CD4-positive, alpha-beta T cell (primary cell): Measurements from ENCODE around the gene VWA1. TPM values are rescaled to one million over a fixed set of nuclear protein-coding genes. Genes with fewer than 3 reads are reported as not detected.

Experiments
- ATAC-seq: fragments of 200-7000 bp; cut with Tn5 transposase; one replicate; pipeline ENCODE4 v1.10.0; 2022; ENCODE audit warnings: mild to moderate bottlenecking; ENCODE audit not compliant: poor library complexity
- CTCF ChIA-PET: fragments of 350-600 bp; sonication (Branson Sonifier 250); formaldehyde crosslinking; loops from one replicate; lab custom pipeline; 2021; ENCODE audit warnings: antibody characterized with exemption, inconsistent platforms; lab: Charles Lee
- POLR2A ChIA-PET: fragments of 350-600 bp; sonication (Branson Sonifier 250); formaldehyde crosslinking; loops from one replicate; lab custom pipeline; 2021; ENCODE audit warnings: antibody characterized with exemption, inconsistent platforms; lab: Charles Lee
- DNase-seq, 14 experiments: peaks; one replicate each; pipeline ENCODE4 v3.0.0-alpha.2; 2013 to 2020; ENCODE audit warnings: mixed read lengths in 2 of 14
- H3K27ac ChIP-seq, 2 donors: one replicate each; pipeline versions ENCODE4 v1.5.1 to v1.7.0; 2013; ENCODE audit warnings: low read length in 2 of 2, low read depth in 1 of 2, mild to moderate bottlenecking in 1 of 2
- H3K27me3 ChIP-seq, 2 experiments: 1 replicate in 1 of 2; 2 replicates in 1 of 2; pipeline versions ENCODE4 v1.6.1 to v1.7.0; 2013; ENCODE audit warnings: low read length in 2 of 2, control low read depth in 1 of 2, mild to moderate bottlenecking in 1 of 2, moderate library complexity in 1 of 2; ENCODE audit not compliant: insufficient read depth in 2 of 2, control insufficient read depth in 1 of 2
- H3K36me3 ChIP-seq: one replicate; pipeline ENCODE4 v1.6.1; 2013; ENCODE audit warnings: low read length, control low read depth; ENCODE audit not compliant: insufficient read depth
- H3K4me1 ChIP-seq: one replicate; pipeline ENCODE4 v1.6.1; 2013; ENCODE audit warnings: low read length, control low read depth; ENCODE audit not compliant: insufficient read depth
- H3K4me3 ChIP-seq: one replicate; pipeline ENCODE4 v1.5.1; 2013; ENCODE audit warnings: mild to moderate bottlenecking, low read length, moderate library complexity
- H3K9me3 ChIP-seq, 2 experiments: 1 replicate in 1 of 2; 2 replicates in 1 of 2; pipeline versions ENCODE4 v1.6.1 to v1.7.0; 2013; ENCODE audit warnings: low read length in 2 of 2, mild to moderate bottlenecking in 2 of 2, control low read depth in 1 of 2, moderate library complexity in 1 of 2; ENCODE audit not compliant: control insufficient read depth in 1 of 2, insufficient read depth in 1 of 2
- H3K27ac Mint-ChIP-seq: one replicate; pipeline ENCODE4 v1.8.0; 2020; ENCODE audit warnings: mixed read lengths
- H3K27me3 Mint-ChIP-seq: one replicate; pipeline ENCODE4 v1.8.0; 2021; ENCODE audit warnings: mixed read lengths
- H3K36me3 Mint-ChIP-seq: one replicate; pipeline ENCODE4 v1.8.0; 2021; ENCODE audit warnings: low read depth, mixed read lengths
- H3K4me1 Mint-ChIP-seq: one replicate; pipeline ENCODE4 v1.8.0; 2021; ENCODE audit warnings: low read depth, mixed read lengths
- H3K4me3 Mint-ChIP-seq: one replicate; pipeline ENCODE4 v1.8.0; 2020; ENCODE audit warnings: mild to moderate bottlenecking, mixed read lengths
- H3K9me3 Mint-ChIP-seq: one replicate; pipeline ENCODE4 v1.8.0; 2020; ENCODE audit warnings: mixed read lengths
- CTCF ChIP-seq: fragments of 200-600 bp; IDR thresholded peaks from one replicate; pipeline ENCODE4 v1.8.0; 2022; ENCODE audit warnings: antibody characterized with exemption, mild to moderate bottlenecking
- intact Hi-C, 2 experiments: fragments of 100-400 bp; cut with DNase I in 1 of 2; cut with micrococcal nuclease in 1 of 2; formaldehyde crosslinking; loops; one replicate each; pipeline versions ENCODE4 v1.15.1 to v1.9.0; 2023 to 2025; cut with DNase I, micrococcal nuclease
- total RNA-seq, 174 experiments: library from RNA in 2 of 174; stranded (reverse) in 2 of 174; gene quantifications; one replicate each; pipeline ENCODE4 v1.2.3 and lab custom pipeline; 2021 to 2026

Gene VWA1
- total RNA-seq, 2 experiments from 2014 or later = not detected

GRCh38 chr1:1425753-1426495 lies 9.6 kb upstream of the VWA1 start:
- peaks cover 32 to 35% of the 10 kb centered on the region in 2 experiments for H3K27me3 ChIP-seq
- H3K4me1 Mint-ChIP-seq = no peaks in the 10 kb centered on the region
- ATAC-seq = no peak

GRCh38 chr1:1426496-1427105 lies 8.9 kb upstream of the VWA1 start:
- TF ChIP-seq CTCF = no peak
- Mint-ChIP-seq H3K9me3 (no peaks in the 10 kb centered on the region), H3K4me3 (no peak overlapping the region), H3K36me3 (no peaks in the 10 kb centered on the region), H3K4me1 (no peaks in the 10 kb centered on the region), H3K27me3 (peaks cover 50% of the 10 kb centered on the region), H3K27ac (no peak overlapping the region)
- no peaks in the 10 kb centered on the region for H3K4me1 ChIP-seq
- CTCF ChIA-PET = no interaction called here
- intact Hi-C loops = no loop called here
- H3K9me3 ChIP-seq = no peaks in the 10 kb centered on the region
- no peak overlapping the region for H3K4me3 ChIP-seq
- DNase-seq (peak in 1 of 14 experiments; percentile 25), ATAC-seq (peak; percentile 39)
- H3K36me3 ChIP-seq = no peaks in the 10 kb centered on the region
- POLR2A ChIA-PET = no interaction called here
- H3K27me3 ChIP-seq = peaks cover 29 to 33% of the 10 kb centered on the region in 2 experiments
- no peak overlapping the region for H3K27ac ChIP-seq

More at GRCh38 chr1:1425753-1426495, 9.6 kb upstream of the VWA1 start:
- Histone ChIP-seq H3K4me1 (peaks cover 2% of the 10 kb centered on the region), H3K4me3 (no peak overlapping the region), H3K27ac (no peak overlapping the region), H3K9me3 (peaks cover 0 to 4% of the 10 kb centered on the region in 2 experiments), H3K36me3 (no peaks in the 10 kb centered on the region)
- DNase-seq = peak in 1 of 14 experiments; percentile 23
- Mint-ChIP-seq H3K36me3 (no peaks in the 10 kb centered on the region), H3K27ac (no peak overlapping the region), H3K4me3 (no peak overlapping the region), H3K27me3 (peaks cover 50% of the 10 kb centered on the region), H3K9me3 (no peaks in the 10 kb centered on the region)
- intact Hi-C loops = no loop called here
- CTCF ChIA-PET = no interaction called here
- POLR2A ChIA-PET = no interaction called here
- TF ChIP-seq CTCF = no peak

- Mint-ChIP-seq H3K9me3 (no peaks in the 10 kb centered on the region), H3K4me3 (no peak overlapping the region), H3K36me3 (no peaks in the 10 kb centered on the region), H3K4me1 (no peaks in the 10 kb centered on the region), H3K27me3 (peaks cover 47% of the 10 kb centered on the region), H3K27ac (no peak overlapping the region)
- Histone ChIP-seq H3K36me3 (no peaks in the 10 kb centered on the region), H3K4me1 (no peaks in the 10 kb centered on the region), H3K9me3 (no peaks in the 10 kb centered on the region), H3K27ac (no peak overlapping the region), H3K4me3 (no peak overlapping the region), H3K27me3 (peaks cover 31 to 33% of the 10 kb centered on the region in 2 experiments)
- ChIA-PET CTCF (no interaction called here), POLR2A (no interaction called here)
- TF ChIP-seq CTCF = no peak
- peak in 2 of 14 experiments; percentile 32 to 64 for DNase-seq
- peak; percentile 39 for ATAC-seq
- intact Hi-C loops = no loop called here
These were observed 8.2 kb upstream of the VWA1 start for GRCh38 chr1:1427106-1427819.
